Epithelial cell of proximal tubule (primary cell): Measurements from ENCODE around the gene VGLL2. TPM values are rescaled to one million over a fixed set of nuclear protein-coding genes. Genes with fewer than 3 reads are reported as not detected.
A peak's percentile ranks its signal among the peaks of the same experiment; 100 is the strongest.

Experiments used
- DNase-seq: peaks from one replicate; pipeline ENCODE4 v3.0.0-alpha.2; 2011; ENCODE audit warnings: low read depth
- H3K4me3 ChIP-seq: 2 replicates; pipeline ENCODE4 v1.5.1; 2011; ENCODE audit warnings: low read depth, mild to moderate bottlenecking, low read length
- CTCF ChIP-seq: conservative IDR thresholded peaks from 2 replicates; pipeline ENCODE4 v1.5.1; 2012; ENCODE audit warnings: low read depth, mild to moderate bottlenecking, low read length
- total RNA-seq: library from RNA; depleted of rRNA; stranded (reverse); fragments of >200 nt; gene quantifications from 2 replicates; pipeline ENCODE4 v1.2.3, GENCODE V29; 2015

Gene VGLL2
- total RNA-seq, result not detected in 2 replicates

- no peak for DNase-seq
- peak within 1 kb of the TSS; percentile 37 for H3K4me3 ChIP-seq
- no peak for TF ChIP-seq CTCF
Measured at GRCh38 chr6:117265410-117266256, at the start of gene VGLL2. TSS of gene VGLL2 (plus strand) at chr6:117265558. CDS start at chr6:117265764, 206 bp downstream.

GRCh38 chr6:117222861-117223260 is 42.5 kb upstream of the VGLL2 start:
- DNase-seq, result no peak
- no peak overlapping the region for H3K4me3 ChIP-seq
- no peak for TF ChIP-seq CTCF

GRCh38 chr6:117226778-117227177 is 38.6 kb upstream of the VGLL2 start:
- DNase-seq, result no peak

GRCh38 chr6:117227245-117227962 is 38.0 kb upstream of the VGLL2 start:
- H3K4me3 ChIP-seq, result no peak overlapping the region
- no peak for TF ChIP-seq CTCF
- no peak for DNase-seq

More at GRCh38 chr6:117226778-117227177, 38.6 kb upstream of the VGLL2 start:
- TF ChIP-seq CTCF, result no peak
- H3K4me3 ChIP-seq, result no peak overlapping the region

- no peak overlapping the region for H3K4me3 ChIP-seq
- TF ChIP-seq CTCF, result no peak
- no peak for DNase-seq
Measured at GRCh38 chr6:117228202-117228601, 37.2 kb upstream of the VGLL2 start.

- no peak for TF ChIP-seq CTCF
- H3K4me3 ChIP-seq, result no peak overlapping the region
Measured at GRCh38 chr6:117229870-117230269, 35.5 kb upstream of the VGLL2 start.

More at GRCh38 chr6:117229870-117230269, 35.5 kb upstream of the VGLL2 start:
- DNase-seq, result no peak
